ENCODE data around the gene POLD4.
A peak's percentile ranks its signal among the peaks of the same experiment; 100 is the strongest.

POLD4 gene

DNA sequence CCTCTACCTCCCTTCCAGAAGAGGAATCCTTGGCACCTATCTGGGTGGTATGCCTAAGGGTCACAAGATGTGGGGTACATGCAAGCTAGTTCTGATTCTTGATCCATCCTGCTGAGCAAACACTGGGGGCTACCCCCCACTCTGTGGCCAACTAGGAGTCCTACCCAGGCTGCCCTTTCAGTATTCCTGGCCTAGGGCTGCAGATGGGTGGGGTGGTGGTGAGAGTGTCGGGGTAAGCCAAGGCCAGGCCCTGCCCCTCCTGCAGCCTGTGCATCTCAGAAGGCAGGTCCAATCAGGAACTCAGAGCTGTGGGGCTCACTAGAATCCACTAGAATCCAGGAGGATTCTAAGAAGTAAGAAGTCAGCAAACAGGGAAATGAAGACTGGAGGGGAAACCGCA, 39.1 kb downstream of the POLD4 start:
- DNase-seq = no peak

DNA sequence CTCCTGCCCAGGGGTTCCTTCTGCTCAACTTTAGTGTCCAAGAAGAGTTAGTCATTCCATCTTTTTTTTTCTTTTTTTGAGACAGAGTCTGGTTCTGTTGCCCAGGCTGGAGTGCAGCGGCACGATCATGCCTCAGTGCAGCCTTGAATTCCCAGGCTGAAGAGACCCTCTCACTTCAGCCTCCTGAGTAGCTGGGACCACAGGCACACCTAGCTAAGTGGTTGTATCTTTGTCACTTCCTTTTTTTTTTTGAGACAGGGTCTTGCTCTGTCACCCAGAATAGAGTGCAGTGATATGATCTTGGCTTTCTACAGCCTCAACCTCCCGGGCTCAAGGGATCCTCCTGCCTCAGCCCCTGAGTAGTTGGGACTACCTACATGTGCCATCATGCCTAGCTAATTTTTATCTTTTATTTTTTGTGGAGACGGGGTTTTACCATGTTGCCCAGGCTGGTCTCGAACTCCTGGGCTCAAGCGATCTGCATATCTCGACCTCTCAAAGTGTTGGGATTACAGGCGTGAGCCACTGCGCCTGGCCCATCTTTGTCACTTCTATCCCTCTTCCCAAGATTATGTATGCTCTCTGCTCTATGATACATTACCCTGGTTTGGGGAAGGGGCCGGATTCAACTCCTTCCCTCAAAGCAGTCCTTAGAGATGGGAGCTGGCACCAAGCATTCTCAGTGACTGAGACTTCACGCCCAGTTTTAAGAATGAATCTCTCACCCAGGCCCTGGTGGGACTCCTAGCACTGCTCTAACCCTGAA, 40.0 kb downstream of the POLD4 start:
- no peak for DNase-seq

DNA sequence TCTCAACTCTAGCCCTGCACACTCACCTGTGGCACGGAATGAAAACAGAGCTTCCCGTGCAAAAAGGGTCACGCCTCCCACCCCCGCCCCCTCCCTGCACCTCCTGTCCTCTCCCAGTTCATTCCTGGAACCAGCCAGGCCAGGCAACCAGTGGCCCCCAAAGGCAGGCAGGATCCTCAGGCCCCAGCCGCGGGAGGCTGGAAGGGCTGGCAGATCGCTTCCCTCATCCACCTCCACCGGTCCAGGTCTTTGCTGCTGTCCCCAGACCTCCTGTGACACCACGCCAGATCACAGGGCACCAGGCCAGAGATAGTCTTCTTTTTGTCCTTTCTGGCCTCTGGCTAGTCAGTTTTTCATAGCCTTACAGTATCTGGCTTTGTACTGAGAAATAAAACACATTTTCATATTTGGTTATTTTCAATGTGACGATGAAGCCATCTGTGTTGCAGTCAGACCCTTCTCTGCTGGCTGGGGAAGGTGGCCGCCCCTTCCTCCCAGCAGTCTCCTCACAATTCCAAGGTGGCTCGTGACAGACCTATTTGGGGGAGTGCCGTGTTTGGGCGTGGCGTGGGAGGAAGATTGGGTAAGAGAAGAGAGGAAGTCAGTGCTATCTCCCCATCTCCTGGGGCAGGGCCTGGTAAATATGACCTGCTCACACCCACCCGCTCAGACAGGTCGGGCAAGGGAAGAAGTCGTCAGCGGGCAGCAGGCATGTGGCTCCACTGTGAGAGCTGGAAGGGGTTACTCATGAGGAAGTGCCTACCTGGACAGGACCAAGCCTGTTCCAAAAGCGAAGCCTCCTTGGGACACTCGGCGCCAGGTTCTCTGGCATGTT, 40.9 kb downstream of the POLD4 start:
- no peak for DNase-seq

DNA sequence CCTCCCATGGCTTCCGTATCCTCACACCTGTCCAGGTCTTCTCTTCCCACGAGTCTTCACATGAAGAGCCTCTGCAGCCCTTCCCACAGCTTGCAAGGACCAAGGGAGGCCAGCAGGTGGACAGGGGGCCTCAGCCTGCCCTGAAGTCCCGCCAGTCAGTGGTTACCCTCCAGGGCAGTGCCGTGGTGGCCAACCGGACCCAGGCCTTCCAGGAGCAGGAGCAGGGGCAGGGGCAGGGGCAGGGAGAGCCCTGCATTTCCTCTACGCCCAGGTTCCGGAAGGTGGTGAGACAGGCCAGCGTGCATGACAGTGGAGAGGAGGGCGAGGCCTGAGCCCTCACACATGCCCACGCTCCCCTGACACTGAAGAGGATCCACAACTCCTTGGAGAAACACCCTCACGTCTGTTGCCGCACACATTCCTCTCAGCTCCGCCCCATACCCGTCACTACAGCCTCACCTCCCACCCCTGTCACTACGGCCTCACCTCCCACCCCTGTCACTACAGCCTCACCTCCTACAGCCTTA, 41.7 kb downstream of the POLD4 start:
- DNase-seq = no peak

DNA sequence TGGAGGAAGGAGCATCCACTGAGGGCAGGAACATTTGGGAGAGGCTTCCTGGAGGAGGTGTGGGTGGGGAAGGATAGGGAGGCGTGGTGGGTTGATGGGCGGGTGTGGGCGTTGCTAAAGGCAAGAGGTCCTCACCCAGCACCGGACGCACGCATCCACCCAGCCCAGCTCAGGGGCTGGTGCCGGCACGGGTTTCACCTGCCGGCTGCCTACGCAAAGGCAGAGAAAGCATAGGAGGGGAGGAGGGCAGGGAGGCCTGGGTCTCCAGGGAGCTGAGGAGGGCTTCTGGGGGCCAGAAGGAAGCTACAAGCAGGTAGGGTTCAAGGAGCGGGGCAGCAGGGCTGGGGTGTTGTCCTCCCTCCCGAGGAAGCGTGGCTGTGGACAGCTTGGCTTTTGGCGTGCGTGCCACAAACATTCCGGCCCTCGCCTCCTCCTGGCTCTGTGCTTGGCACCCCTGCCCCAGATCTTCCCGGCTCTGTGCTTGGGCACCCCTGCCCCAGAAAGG, 42.2 kb downstream of the POLD4 start:
- DNase-seq = no peak

GRCh38 chr11:67310246-67311050, 42.9 kb downstream of the POLD4 start:
- no peak for DNase-seq

DNA sequence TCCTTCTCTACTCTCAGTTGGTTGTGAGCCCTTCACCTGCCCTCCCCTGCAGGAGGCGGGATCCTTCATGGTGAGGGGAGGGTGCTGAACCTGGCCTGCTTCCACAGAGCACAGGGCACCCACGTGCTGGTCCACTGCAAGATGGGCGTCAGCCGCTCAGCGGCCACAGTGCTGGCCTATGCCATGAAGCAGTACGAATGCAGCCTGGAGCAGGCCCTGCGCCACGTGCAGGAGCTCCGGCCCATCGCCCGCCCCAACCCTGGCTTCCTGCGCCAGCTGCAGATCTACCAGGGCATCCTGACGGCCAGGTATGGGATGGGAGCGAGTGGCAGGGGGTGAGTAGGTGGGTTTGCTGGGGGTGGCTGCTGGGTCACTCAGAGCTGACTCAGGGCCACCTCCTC, 43.7 kb downstream of the POLD4 start:
- DNase-seq = no peak

- no peak for DNase-seq
Observed at GRCh38 chr11:67309166-67309565, 44.2 kb downstream of the POLD4 start.

- no peak for DNase-seq
Observed at GRCh38 chr11:67308031-67308866, 45.1 kb downstream of the POLD4 start.

DNA sequence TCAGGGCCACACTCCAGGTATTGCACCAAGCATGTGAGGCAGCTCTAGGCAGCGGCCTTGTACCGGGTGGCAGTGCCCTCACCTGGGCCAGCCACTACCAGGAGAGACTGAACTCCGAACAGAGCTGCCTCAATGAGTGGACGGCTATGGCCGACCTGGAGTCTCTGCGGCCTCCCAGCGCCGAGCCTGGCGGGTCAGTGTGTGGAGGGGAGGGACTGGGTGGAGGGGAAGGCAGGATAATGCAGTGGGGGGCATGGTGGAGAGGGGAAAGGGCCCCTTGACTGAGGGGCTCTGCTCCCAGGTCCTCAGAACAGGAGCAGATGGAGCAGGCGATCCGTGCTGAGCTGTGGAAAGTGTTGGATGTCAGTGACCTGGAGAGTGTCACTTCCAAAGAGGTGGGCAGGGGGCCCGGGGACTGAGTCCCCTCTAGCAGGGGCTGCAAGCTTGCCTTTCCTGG, 45.8 kb downstream of the POLD4 start:
- no peak for DNase-seq

GRCh38 chr11:67306769-67307544, 46.4 kb downstream of the POLD4 start:
- DNase-seq = no peak

DNA sequence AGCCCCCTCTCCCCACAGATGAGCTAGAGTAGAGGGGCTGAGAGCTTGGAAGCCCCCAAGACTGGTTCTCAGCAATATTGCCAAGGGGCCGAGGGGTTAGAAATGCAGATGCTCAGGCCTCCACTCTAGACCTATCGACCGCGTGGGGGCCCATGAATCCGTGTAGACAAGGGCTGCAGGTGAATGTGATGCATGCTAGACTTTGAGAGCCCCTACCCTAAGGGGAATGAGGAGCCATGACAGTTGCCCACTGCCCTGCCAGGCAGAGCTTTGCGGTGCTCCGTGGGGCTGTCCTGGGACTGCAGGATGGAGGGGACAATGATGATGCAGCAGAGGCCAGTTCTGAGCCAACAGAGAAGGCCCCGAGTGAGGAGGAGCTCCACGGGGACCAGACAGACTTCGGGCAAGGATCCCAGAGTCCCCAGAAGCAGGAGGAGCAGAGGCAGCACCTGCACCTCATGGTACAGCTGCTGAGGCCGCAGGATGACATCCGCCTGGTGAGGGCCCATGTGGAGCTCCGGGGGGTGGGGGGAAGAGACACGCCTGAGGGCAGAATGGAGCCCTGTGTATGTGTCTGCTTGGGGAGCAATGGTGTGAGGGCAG, 48.7 kb downstream of the POLD4 start:
- no peak for DNase-seq

GRCh38 chr11:67303835-67304411, 49.4 kb downstream of the POLD4 start:
- DNase-seq = no peak

GRCh38 chr11:67303132-67303834, 50.1 kb downstream of the POLD4 start, which contains the start of gene SSH3:
Gene SSH3 (plus strand): TSS chr11:67303530. CDS start chr11:67303626, 96 bp downstream.
- DNase-seq = peak; percentile 46

DNA sequence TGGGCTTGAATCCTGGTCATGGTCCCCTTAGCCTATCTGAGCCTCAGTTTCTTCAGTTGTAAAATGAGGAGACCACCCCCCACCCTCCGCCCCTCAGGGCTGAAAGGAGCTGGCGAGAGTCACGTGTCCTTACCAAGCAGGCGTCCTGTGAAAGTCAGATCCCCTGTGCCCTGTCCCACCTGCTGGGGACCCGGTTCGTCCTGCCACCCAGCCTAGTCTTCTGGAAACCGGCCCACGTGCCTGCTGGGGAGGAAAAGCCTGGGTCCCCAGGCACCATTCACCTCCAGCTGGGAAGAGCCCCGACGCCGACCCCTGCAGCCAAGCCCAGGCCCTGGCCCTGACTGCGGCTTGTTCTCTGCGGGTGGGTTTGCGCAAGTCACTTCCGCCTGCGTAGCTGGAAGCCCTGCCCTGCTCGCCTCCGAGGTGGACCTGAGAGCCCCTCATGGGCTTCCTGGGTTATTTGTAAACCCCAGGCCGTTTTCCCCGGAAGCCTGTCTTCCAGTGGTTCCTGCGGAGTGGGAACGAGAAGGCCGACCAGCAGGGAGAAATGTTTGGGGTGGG, 50.7 kb downstream of the POLD4 start:
- DNase-seq = no peak

DNA sequence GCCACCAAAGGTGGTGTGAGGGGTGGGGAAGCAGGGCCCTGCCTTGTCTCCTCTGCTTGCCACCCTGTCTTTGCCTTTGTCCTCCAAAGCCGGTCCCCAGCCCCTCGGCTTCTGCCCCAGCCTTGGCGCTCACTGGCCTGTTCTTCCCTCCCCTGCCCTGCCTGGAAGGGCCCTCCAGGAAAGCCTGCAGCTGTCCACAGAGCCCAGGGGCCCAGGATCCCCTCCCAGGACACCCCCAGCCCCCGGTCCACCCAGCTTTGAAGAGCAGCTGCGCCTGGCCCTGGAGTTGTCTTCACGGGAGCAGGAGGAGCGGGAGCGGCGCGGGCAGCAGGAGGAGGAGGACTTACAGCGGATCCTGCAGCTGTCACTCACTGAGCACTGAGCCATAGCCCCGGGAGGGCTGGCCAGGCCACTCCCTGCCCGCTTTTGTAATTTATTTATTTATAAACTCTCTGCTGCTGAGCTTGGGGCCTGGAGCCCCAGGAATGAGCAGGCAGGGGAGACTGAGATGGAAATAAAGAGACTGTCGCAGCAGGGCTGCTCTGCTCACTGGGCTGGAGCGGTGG, 51.3 kb downstream of the POLD4 start:
- DNase-seq = no peak

DNA sequence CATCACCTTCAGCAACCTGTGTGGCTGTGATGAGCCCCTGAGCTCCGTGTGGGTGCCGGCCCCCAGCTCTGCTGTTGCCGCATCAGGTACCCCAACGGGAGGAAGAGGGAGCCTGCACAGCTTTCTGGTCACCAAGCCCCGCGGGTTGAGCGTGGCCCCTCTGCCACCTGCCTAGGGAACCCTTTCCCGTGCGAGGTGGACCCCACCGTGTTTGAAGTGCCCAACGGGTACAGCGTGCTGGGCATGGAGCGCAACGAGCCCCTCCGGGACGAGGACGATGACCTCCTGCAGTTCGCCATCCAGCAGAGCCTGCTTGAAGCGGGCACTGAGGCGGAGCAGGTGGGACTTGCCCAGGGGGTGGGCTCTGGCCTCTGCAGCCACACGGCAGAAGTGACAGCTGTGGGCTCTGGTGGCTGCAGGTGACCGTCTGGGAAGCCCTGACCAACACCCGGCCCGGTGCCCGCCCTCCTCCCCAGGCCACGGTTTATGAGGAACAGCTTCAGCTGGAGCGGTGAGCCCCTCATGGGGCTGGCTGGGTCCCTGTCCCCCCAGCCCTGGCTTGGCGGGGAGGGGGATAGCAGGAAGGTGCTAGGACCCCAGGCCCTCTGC, 51.9 kb downstream of the POLD4 start:
- no peak for DNase-seq

Data from GOT3 (cell line).